SU-DHL-6 (cell line): Measurements from ENCODE around the gene CMTM7.

Source experiments
- H2AFZ ChIP-seq: fragments of 200-600 bp; sonication (generic); 2 replicates; pipeline ENCODE4 v1.6.1; 2014; ENCODE audit warnings: low read depth, mild to moderate bottlenecking, moderate library complexity, mixed read lengths, antibody characterized with exemption, low read length; ENCODE audit not compliant: severe bottlenecking
- H3F3A ChIP-seq: fragments of 200-600 bp; shearing (Covaris generic); 2 replicates; pipeline ENCODE4 v1.6.0; 2016; ENCODE audit warnings: antibody characterized with exemption, mild to moderate bottlenecking; ENCODE audit not compliant: insufficient read depth
- H3K27ac ChIP-seq: fragments of 200-600 bp; sonication (generic); 2 replicates; pipeline ENCODE4 v1.5.1; 2016; ENCODE audit warnings: low read depth, mild to moderate bottlenecking, low read length, moderate library complexity, mixed read lengths
- H3K27me3 ChIP-seq: fragments of 200-600 bp; sonication (generic), shearing (Covaris generic); 2 replicates; pipeline ENCODE4 v1.6.0; 2014; ENCODE audit warnings: mild to moderate bottlenecking, low read length
- H3K36me3 ChIP-seq: fragments of 200-600 bp; sonication (generic); 2 replicates; pipeline ENCODE4 v1.6.1; 2014; ENCODE audit warnings: mild to moderate bottlenecking, low read length, mixed read lengths
- H3K4me2 ChIP-seq: fragments of 300-600, 200-600 bp; shearing (Covaris generic), sonication (generic); 2 replicates; pipeline ENCODE4 v1.6.0; 2014; ENCODE audit warnings: low read length, low read depth, mild to moderate bottlenecking; ENCODE audit not compliant: poor library complexity, severe bottlenecking
- H3K4me3 ChIP-seq: fragments of 200-600 bp; sonication (generic); 2 replicates; pipeline ENCODE4 v1.5.1; 2014; ENCODE audit warnings: antibody characterized with exemption, low read length, mild to moderate bottlenecking, mixed read lengths; ENCODE audit not compliant: insufficient read depth, poor library complexity, severe bottlenecking
- H3K79me2 ChIP-seq: fragments of 200-600 bp; sonication (generic); 2 replicates; pipeline ENCODE4 v1.6.1; 2014; ENCODE audit warnings: mild to moderate bottlenecking, low read length, moderate library complexity; ENCODE audit not compliant: insufficient read depth
- H3K9ac ChIP-seq: fragments of 200-600 bp; sonication (generic); 2 replicates; pipeline ENCODE4 v1.7.0; 2014; ENCODE audit warnings: mild to moderate bottlenecking, low read length
- H3K9me2 ChIP-seq: fragments of 200-600 bp; sonication (generic); replicated peaks from 2 replicates; pipeline ENCODE4 v1.6.1; 2014; ENCODE audit warnings: low read length; ENCODE audit not compliant: insufficient read depth
- H3K9me3 ChIP-seq: fragments of 200-600 bp; sonication (generic); 2 replicates; pipeline ENCODE4 v1.6.1; 2014; ENCODE audit warnings: low read length, mixed read lengths; ENCODE audit not compliant: insufficient read depth
- H4K20me1 ChIP-seq: fragments of 200-600 bp; sonication (generic); 2 replicates; pipeline ENCODE4 v1.6.1; 2014; ENCODE audit warnings: low read depth, mild to moderate bottlenecking, antibody characterized with exemption, low read length, moderate library complexity, mixed read lengths
- EZH2phosphoT487 ChIP-seq: fragments of 200-600 bp; sonication (generic), shearing (Covaris generic); conservative IDR thresholded peaks from 2 replicates; pipeline ENCODE4 v1.6.1; 2018; ENCODE audit warnings: mild to moderate bottlenecking, antibody characterized with exemption, low read length, moderate library complexity, mixed read lengths
- TF ChIP-seq, protein P1 (sequence below): fragments of 200-600 bp; sonication (generic); IDR thresholded peaks from one replicate; pipeline ENCODE4 v1.5.1; 2017; ENCODE audit warnings: antibody characterized with exemption, mild to moderate bottlenecking, low read length, moderate library complexity; ENCODE audit not compliant: insufficient read depth, poor library complexity, severe bottlenecking

CMTM7 gene

GRCh38 chr3:32373276-32373675 lies 18.4 kb upstream of the CMTM7 start:
- no peak overlapping the region for H3K4me3 ChIP-seq
- H3K9me3 ChIP-seq, result no peaks in the 10 kb centered on the region
- H3K9me2 ChIP-seq, result no peaks in the 10 kb centered on the region
- no peaks in the 10 kb centered on the region for H3K79me2 ChIP-seq
- H4K20me1 ChIP-seq, result no peaks in the 10 kb centered on the region
- no peak overlapping the region for H3K4me2 ChIP-seq
- TF ChIP-seq, protein P1, sequence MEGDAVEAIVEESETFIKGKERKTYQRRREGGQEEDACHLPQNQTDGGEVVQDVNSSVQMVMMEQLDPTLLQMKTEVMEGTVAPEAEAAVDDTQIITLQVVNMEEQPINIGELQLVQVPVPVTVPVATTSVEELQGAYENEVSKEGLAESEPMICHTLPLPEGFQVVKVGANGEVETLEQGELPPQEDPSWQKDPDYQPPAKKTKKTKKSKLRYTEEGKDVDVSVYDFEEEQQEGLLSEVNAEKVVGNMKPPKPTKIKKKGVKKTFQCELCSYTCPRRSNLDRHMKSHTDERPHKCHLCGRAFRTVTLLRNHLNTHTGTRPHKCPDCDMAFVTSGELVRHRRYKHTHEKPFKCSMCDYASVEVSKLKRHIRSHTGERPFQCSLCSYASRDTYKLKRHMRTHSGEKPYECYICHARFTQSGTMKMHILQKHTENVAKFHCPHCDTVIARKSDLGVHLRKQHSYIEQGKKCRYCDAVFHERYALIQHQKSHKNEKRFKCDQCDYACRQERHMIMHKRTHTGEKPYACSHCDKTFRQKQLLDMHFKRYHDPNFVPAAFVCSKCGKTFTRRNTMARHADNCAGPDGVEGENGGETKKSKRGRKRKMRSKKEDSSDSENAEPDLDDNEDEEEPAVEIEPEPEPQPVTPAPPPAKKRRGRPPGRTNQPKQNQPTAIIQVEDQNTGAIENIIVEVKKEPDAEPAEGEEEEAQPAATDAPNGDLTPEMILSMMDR, result no peak
- no peak for TF ChIP-seq EZH2phosphoT487
- H3K27me3 ChIP-seq, result no peaks in the 10 kb centered on the region
- no peaks in the 10 kb centered on the region for H3K36me3 ChIP-seq
- H3K9ac ChIP-seq, result no peak overlapping the region
- no peak overlapping the region for H3K27ac ChIP-seq
- no peak overlapping the region for H2AFZ ChIP-seq
- no peaks in the 10 kb centered on the region for H3F3A ChIP-seq

DNA sequence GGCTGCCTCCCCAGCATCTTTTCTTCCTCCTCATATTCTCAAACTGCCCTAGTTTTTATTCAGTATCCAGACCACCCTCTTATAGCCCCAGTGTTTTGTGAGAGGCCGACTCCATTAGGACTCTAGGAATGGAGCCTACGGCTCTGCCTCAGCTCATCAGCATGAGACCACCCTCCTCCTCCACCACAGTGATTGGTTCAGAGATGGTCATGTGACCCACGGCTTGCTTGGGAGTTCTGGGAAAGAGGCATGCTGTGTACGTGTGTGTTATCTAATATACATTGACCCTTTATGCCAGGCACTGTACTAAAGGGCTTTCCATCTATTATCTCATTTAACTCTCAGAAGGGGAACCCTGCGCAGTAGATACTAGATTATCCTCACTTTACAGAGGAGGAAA lies 17.8 kb upstream of the CMTM7 start:
- Histone ChIP-seq H3K9ac (no peak overlapping the region), H3K27me3 (no peaks in the 10 kb centered on the region), H3K79me2 (no peaks in the 10 kb centered on the region), H3K4me3 (no peak overlapping the region), H3F3A (no peaks in the 10 kb centered on the region), H4K20me1 (no peaks in the 10 kb centered on the region), H3K9me3 (no peaks in the 10 kb centered on the region), H3K4me2 (no peak overlapping the region), H3K36me3 (no peaks in the 10 kb centered on the region), H2AFZ (no peak overlapping the region), H3K9me2 (no peaks in the 10 kb centered on the region), H3K27ac (no peak overlapping the region)
- TF ChIP-seq, protein P1, result no peak
- TF ChIP-seq EZH2phosphoT487, result no peak

DNA sequence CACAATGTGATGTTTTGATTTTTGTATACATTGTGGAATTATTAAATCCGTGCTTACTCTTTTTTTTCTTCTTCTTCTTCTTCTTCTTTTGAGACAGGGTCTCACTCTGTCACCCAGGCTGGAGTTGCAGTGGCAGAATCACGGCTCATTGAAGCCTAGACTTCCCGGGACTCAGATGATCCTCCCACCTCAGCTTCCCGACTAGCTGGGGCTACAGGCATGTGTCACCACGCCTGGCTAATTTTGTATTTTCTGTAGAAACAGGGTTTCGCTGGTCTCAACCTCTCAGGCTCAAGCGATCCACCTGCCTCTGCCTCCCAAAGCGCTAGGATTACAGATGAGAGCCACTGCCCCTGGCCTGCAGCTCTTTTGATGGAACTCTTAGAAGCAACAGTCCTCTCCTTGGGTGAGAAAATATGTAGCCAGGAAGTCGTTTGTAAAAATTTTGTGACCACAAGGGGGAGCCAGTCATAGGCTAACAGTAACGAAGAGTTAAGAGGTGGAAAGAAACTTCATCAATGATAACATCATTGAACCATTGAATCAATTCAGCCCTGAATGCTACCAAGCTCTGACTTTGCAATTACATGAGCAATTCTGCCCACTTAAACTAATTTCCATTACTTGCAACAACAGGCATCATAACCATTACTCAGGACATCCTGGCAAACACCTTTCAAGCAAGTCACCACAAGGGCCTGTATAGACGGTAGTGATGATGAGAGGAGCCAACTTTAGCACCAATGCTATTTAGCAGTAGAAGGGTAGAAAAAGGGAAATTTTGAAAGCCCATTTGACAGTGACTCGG lies 16.7 kb upstream of the CMTM7 start:
- Histone ChIP-seq H3K27me3 (no peaks in the 10 kb centered on the region), H3K27ac (no peak overlapping the region), H3K9me2 (no peaks in the 10 kb centered on the region), H4K20me1 (no peaks in the 10 kb centered on the region), H3K9me3 (no peaks in the 10 kb centered on the region), H3K36me3 (no peaks in the 10 kb centered on the region), H2AFZ (no peak overlapping the region), H3K79me2 (no peaks in the 10 kb centered on the region), H3K4me2 (no peak overlapping the region), H3F3A (no peaks in the 10 kb centered on the region), H3K4me3 (no peak overlapping the region), H3K9ac (no peak overlapping the region)
- no peak for TF ChIP-seq EZH2phosphoT487
- TF ChIP-seq, protein P1, result peak; percentile 72
